Bladder microvascular endothelial cell (primary cell): ENCODE results near the gene RIMS1. TPM values are rescaled to one million over a fixed set of nuclear protein-coding genes. Genes with fewer than 3 reads are reported as not detected.

ENCODE experiments used
- total RNA-seq: library from RNA; depleted of rRNA; stranded (reverse); fragments of >200 nt; gene quantifications from 2 replicates; pipeline ENCODE4 v1.2.3, GENCODE V29; 2014

The RIMS1 gene, protein sequence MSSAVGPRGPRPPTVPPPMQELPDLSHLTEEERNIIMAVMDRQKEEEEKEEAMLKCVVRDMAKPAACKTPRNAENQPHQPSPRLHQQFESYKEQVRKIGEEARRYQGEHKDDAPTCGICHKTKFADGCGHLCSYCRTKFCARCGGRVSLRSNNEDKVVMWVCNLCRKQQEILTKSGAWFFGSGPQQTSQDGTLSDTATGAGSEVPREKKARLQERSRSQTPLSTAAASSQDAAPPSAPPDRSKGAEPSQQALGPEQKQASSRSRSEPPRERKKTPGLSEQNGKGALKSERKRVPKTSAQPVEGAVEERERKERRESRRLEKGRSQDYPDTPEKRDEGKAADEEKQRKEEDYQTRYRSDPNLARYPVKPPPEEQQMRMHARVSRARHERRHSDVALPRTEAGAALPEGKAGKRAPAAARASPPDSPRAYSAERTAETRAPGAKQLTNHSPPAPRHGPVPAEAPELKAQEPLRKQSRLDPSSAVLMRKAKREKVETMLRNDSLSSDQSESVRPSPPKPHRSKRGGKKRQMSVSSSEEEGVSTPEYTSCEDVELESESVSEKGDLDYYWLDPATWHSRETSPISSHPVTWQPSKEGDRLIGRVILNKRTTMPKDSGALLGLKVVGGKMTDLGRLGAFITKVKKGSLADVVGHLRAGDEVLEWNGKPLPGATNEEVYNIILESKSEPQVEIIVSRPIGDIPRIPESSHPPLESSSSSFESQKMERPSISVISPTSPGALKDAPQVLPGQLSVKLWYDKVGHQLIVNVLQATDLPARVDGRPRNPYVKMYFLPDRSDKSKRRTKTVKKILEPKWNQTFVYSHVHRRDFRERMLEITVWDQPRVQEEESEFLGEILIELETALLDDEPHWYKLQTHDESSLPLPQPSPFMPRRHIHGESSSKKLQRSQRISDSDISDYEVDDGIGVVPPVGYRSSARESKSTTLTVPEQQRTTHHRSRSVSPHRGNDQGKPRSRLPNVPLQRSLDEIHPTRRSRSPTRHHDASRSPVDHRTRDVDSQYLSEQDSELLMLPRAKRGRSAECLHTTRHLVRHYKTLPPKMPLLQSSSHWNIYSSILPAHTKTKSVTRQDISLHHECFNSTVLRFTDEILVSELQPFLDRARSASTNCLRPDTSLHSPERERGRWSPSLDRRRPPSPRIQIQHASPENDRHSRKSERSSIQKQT (N-terminal part only)
- 0.49 and 37.8 TPM in 2 replicates for total RNA-seq

DNA sequence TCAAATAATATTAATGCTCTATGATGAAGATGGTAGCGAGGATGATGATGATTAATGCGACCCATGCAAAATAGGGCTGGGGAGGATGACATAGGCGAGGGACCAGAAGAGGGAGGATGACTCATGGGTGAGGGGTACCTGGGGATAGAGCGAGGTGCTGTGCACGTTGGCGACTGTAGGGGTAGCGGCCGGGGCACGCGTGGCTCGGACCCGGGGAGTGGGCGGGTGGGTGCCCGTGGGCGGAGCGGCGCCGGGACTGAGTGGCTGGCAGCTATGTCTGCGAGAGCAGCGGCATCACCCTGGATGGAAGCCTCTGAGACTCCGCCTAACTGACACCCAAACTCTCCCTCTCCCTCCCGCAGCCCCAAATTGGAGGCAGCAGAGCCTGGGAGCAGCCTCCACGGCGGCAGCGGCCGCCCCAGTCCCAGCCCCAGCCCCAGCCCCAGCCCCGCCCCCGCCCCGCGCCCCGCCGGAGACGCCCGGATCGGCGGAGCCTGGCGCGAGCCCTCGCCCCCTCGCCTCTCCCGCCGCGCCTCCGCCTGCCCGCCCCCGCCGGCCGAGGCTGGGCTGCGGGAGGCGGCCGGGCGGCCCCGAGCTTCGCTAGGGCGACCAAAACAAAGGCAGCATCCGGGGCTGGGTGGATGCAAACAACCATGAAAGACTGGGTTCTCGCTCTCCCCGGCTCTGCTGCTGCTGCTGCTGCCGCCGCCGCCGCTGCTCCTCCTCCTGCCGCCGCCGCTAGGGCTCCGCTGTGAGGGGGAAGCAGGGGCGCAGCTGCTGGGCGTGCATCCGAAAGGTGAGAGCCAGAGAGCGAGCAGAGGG lies at the start of gene RIMS1:
TSS of gene RIMS1 (plus strand) at position 367 of the 822 bp plus-strand sequence. CDS start 474 bp downstream, outside the sequence.

